Measurements from ENCODE around the gene UBE2D2.

- no peak for TF ChIP-seq CTCF (IDR thresholded peaks at IDR 0.05)
- no peak for TF ChIP-seq EP300 (IDR thresholded peaks at IDR 0.05)
- no peak for TF ChIP-seq POLR2A (IDR thresholded peaks at IDR 0.05)
Measured at GRCh38 chr5:139642891-139643871, 82.0 kb downstream of the UBE2D2 start.
